Mucosa of rectum (tissue), 2 donors: ENCODE measurements around the gene PLXNA2.
A peak's percentile ranks its signal among the peaks of the same experiment; 100 is the strongest.

Experiments
- H3K27ac ChIP-seq, 2 donors: one replicate each; pipeline ENCODE4 v1.7.0; 2013; ENCODE audit warnings: inconsistent platforms in 2 of 2, low read depth in 2 of 2, low read length in 2 of 2
- H3K27me3 ChIP-seq, 2 donors: one replicate each; pipeline ENCODE4 v1.7.0; 2013; ENCODE audit warnings: low read length in 2 of 2; ENCODE audit not compliant: control insufficient read depth in 2 of 2, insufficient read depth in 2 of 2
- H3K36me3 ChIP-seq, 2 donors: one replicate each; pipeline ENCODE4 v1.7.0; 2013; ENCODE audit warnings: low read length in 2 of 2; ENCODE audit not compliant: control insufficient read depth in 2 of 2, insufficient read depth in 2 of 2
- H3K4me1 ChIP-seq, 2 donors: one replicate each; pipeline ENCODE4 v1.7.0; 2013; ENCODE audit warnings: low read length in 2 of 2, mild to moderate bottlenecking in 1 of 2; ENCODE audit not compliant: control insufficient read depth in 2 of 2, insufficient read depth in 2 of 2
- H3K4me3 ChIP-seq, 2 donors: one replicate each; pipeline ENCODE4 v1.7.0; 2013; ENCODE audit warnings: low read length in 2 of 2
- H3K9ac ChIP-seq, 2 donors: one replicate each; pipeline ENCODE4 v1.7.0; 2013; ENCODE audit warnings: low read length in 2 of 2, low read depth in 1 of 2, mild to moderate bottlenecking in 1 of 2
- H3K9me3 ChIP-seq, 2 donors: one replicate each; pipeline ENCODE4 v1.7.0; 2013; ENCODE audit warnings: low read length in 2 of 2; ENCODE audit not compliant: control insufficient read depth in 2 of 2
- donor health status: healthy.
- donor health status: Normal muscosa, but diverticular disease.

The PLXNA2 gene

GRCh38 chr1:208055535-208055934, 188.6 kb downstream of the PLXNA2 start:
- H3K36me3 ChIP-seq = peaks cover 52 to 71% of the 10 kb centered on the region in 2 donors
- no peaks in the 10 kb centered on the region for H3K27me3 ChIP-seq
- H3K9me3 ChIP-seq = no peaks in the 10 kb centered on the region

GRCh38 chr1:208054911-208055379, 189.2 kb downstream of the PLXNA2 start:
- no peak overlapping the region for H3K9ac ChIP-seq
- no peak overlapping the region for H3K27ac ChIP-seq
- no peaks in the 10 kb centered on the region for H3K9me3 ChIP-seq
- peaks cover 0 to 4% of the 10 kb centered on the region in 2 donors for H3K4me1 ChIP-seq
- H3K27me3 ChIP-seq = no peaks in the 10 kb centered on the region
- H3K36me3 ChIP-seq = peaks cover 51 to 71% of the 10 kb centered on the region in 2 donors
- H3K4me3 ChIP-seq = no peak overlapping the region

More at GRCh38 chr1:208055535-208055934, 188.6 kb downstream of the PLXNA2 start:
- Histone ChIP-seq H3K4me1 (peaks cover 0 to 6% of the 10 kb centered on the region in 2 donors), H3K27ac (no peak overlapping the region), H3K9ac (no peak overlapping the region), H3K4me3 (no peak overlapping the region)

GRCh38 chr1:208054485-208054884, 189.7 kb downstream of the PLXNA2 start:
- Histone ChIP-seq H3K4me1 (peaks cover 0 to 4% of the 10 kb centered on the region in 2 donors), H3K4me3 (no peak overlapping the region), H3K27me3 (no peaks in the 10 kb centered on the region), H3K9me3 (no peaks in the 10 kb centered on the region), H3K9ac (no peak overlapping the region), H3K36me3 (peaks cover 53 to 72% of the 10 kb centered on the region in 2 donors), H3K27ac (no peak overlapping the region)

- Histone ChIP-seq H3K4me3 (no peak overlapping the region), H3K9ac (no peak overlapping the region), H3K36me3 (peaks cover 56 to 74% of the 10 kb centered on the region in 2 donors), H3K27ac (no peak overlapping the region), H3K9me3 (no peaks in the 10 kb centered on the region), H3K4me1 (peaks cover 0 to 4% of the 10 kb centered on the region in 2 donors), H3K27me3 (no peaks in the 10 kb centered on the region)
These were observed 190.5 kb downstream of the PLXNA2 start for GRCh38 chr1:208053661-208054060.

- Histone ChIP-seq H3K27me3 (no peaks in the 10 kb centered on the region), H3K4me3 (no peak overlapping the region), H3K9me3 (no peaks in the 10 kb centered on the region), H3K27ac (no peak overlapping the region), H3K4me1 (peaks cover 2 to 9% of the 10 kb centered on the region in 2 donors), H3K36me3 (peaks cover 55 to 71% of the 10 kb centered on the region in 2 donors), H3K9ac (no peak overlapping the region)
These were observed 191.2 kb downstream of the PLXNA2 start for GRCh38 chr1:208052926-208053407.

- H3K27ac ChIP-seq = no peak overlapping the region
- H3K4me1 ChIP-seq = peaks cover 5 to 9% of the 10 kb centered on the region in 2 donors
- H3K27me3 ChIP-seq = no peaks in the 10 kb centered on the region
- no peaks in the 10 kb centered on the region for H3K9me3 ChIP-seq
- H3K4me3 ChIP-seq = no peak overlapping the region
- H3K9ac ChIP-seq = no peak overlapping the region
- H3K36me3 ChIP-seq = peaks cover 49 to 63% of the 10 kb centered on the region in 2 donors
These were observed 192.0 kb downstream of the PLXNA2 start for GRCh38 chr1:208052135-208052534.

- H3K36me3 ChIP-seq = peaks cover 49 to 63% of the 10 kb centered on the region in 2 donors
These were observed 192.5 kb downstream of the PLXNA2 start for GRCh38 chr1:208051651-208052050.

GRCh38 chr1:208048904-208049303, 195.3 kb downstream of the PLXNA2 start:
- Histone ChIP-seq H3K27me3 (no peaks in the 10 kb centered on the region), H3K36me3 (peaks cover 57 to 59% of the 10 kb centered on the region in 2 donors), H3K27ac (peak overlapping the region in 1 of 2 donors; percentile 71), H3K4me3 (no peak overlapping the region), H3K9ac (no peak overlapping the region), H3K9me3 (no peaks in the 10 kb centered on the region), H3K4me1 (peaks cover 5 to 13% of the 10 kb centered on the region in 2 donors)

More at GRCh38 chr1:208051651-208052050, 192.5 kb downstream of the PLXNA2 start:
- Histone ChIP-seq H3K4me1 (peaks cover 5 to 10% of the 10 kb centered on the region in 2 donors), H3K4me3 (no peak overlapping the region), H3K27ac (no peak overlapping the region), H3K27me3 (no peaks in the 10 kb centered on the region), H3K9me3 (no peaks in the 10 kb centered on the region), H3K9ac (no peak overlapping the region)

GRCh38 chr1:208047975-208048374, 196.2 kb downstream of the PLXNA2 start:
- H3K4me3 ChIP-seq = no peak overlapping the region
- H3K4me1 ChIP-seq = peaks cover 5 to 13% of the 10 kb centered on the region in 2 donors
- H3K27me3 ChIP-seq = no peaks in the 10 kb centered on the region
- no peak overlapping the region for H3K9ac ChIP-seq
- H3K36me3 ChIP-seq = peaks cover 58 to 62% of the 10 kb centered on the region in 2 donors
- peak overlapping the region; percentile 69 to 71 for H3K27ac ChIP-seq
- H3K9me3 ChIP-seq = no peaks in the 10 kb centered on the region

- H3K27ac ChIP-seq = peak overlapping the region; percentile 69 to 71
- H3K36me3 ChIP-seq = peaks cover 61% of the 10 kb centered on the region in 2 donors
These were observed 196.7 kb downstream of the PLXNA2 start for GRCh38 chr1:208047476-208047934.

More at GRCh38 chr1:208047476-208047934, 196.7 kb downstream of the PLXNA2 start:
- H3K27me3 ChIP-seq = no peaks in the 10 kb centered on the region
- H3K4me3 ChIP-seq = no peak overlapping the region
- H3K9me3 ChIP-seq = no peaks in the 10 kb centered on the region
- no peak overlapping the region for H3K9ac ChIP-seq
- peaks cover 5 to 13% of the 10 kb centered on the region in 2 donors for H3K4me1 ChIP-seq
